ENCODE data around the gene TMEM161A.

Gene TMEM161A

GRCh38 chr19:19169236-19170052, 31.2 kb upstream of the TMEM161A start:
- Histone ChIP-seq H3K4me1 (ENCODE audit: control insufficient read depth, insufficient read depth, low read length) (no peaks in the 10 kb centered on the region), H3K9ac (ENCODE audit: low read length) (no peak overlapping the region), H3K27ac (ENCODE audit: low read depth, low read length) (no peak overlapping the region), H3K36me3 (ENCODE audit: control insufficient read depth, insufficient read depth, low read length) (no peaks in the 10 kb centered on the region), H3K4me3 (ENCODE audit: low read length) (peak overlapping the region; percentile 53), H3K27me3 (ENCODE audit: control insufficient read depth, insufficient read depth, low read length) (no peaks in the 10 kb centered on the region)

- H3K36me3 ChIP-seq (ENCODE audit: control insufficient read depth, insufficient read depth, low read length): no peaks in the 10 kb centered on the region
- no peak overlapping the region for H3K27ac ChIP-seq (ENCODE audit: low read depth, low read length)
- H3K4me3 ChIP-seq (ENCODE audit: low read length): no peak overlapping the region
- no peak overlapping the region for H3K9ac ChIP-seq (ENCODE audit: low read length)
- no peaks in the 10 kb centered on the region for H3K4me1 ChIP-seq (ENCODE audit: control insufficient read depth, insufficient read depth, low read length)
- no peaks in the 10 kb centered on the region for H3K27me3 ChIP-seq (ENCODE audit: control insufficient read depth, insufficient read depth, low read length)
Observed at GRCh38 chr19:19167612-19168011, 29.3 kb upstream of the TMEM161A start.

- H3K27ac ChIP-seq (ENCODE audit: low read depth, low read length): no peak overlapping the region
- no peaks in the 10 kb centered on the region for H3K36me3 ChIP-seq (ENCODE audit: control insufficient read depth, insufficient read depth, low read length)
- H3K9ac ChIP-seq (ENCODE audit: low read length): no peak overlapping the region
- H3K4me1 ChIP-seq (ENCODE audit: control insufficient read depth, insufficient read depth, low read length): no peaks in the 10 kb centered on the region
- H3K4me3 ChIP-seq (ENCODE audit: low read length): no peak overlapping the region
- no peaks in the 10 kb centered on the region for H3K27me3 ChIP-seq (ENCODE audit: control insufficient read depth, insufficient read depth, low read length)
Observed at GRCh38 chr19:19165396-19165795, 27.1 kb upstream of the TMEM161A start.

GRCh38 chr19:19162495-19162894, 24.2 kb upstream of the TMEM161A start:
- H3K36me3 ChIP-seq (ENCODE audit: control insufficient read depth, insufficient read depth, low read length): no peaks in the 10 kb centered on the region
- H3K27me3 ChIP-seq (ENCODE audit: control insufficient read depth, insufficient read depth, low read length): no peaks in the 10 kb centered on the region
- no peak overlapping the region for H3K4me3 ChIP-seq (ENCODE audit: low read length)
- no peaks in the 10 kb centered on the region for H3K4me1 ChIP-seq (ENCODE audit: control insufficient read depth, insufficient read depth, low read length)
- H3K9ac ChIP-seq (ENCODE audit: low read length): no peak overlapping the region
- H3K27ac ChIP-seq (ENCODE audit: low read depth, low read length): no peak overlapping the region

- no peaks in the 10 kb centered on the region for H3K36me3 ChIP-seq (ENCODE audit: control insufficient read depth, insufficient read depth, low read length)
- no peak overlapping the region for H3K4me3 ChIP-seq (ENCODE audit: low read length)
- no peaks in the 10 kb centered on the region for H3K27me3 ChIP-seq (ENCODE audit: control insufficient read depth, insufficient read depth, low read length)
- no peaks in the 10 kb centered on the region for H3K4me1 ChIP-seq (ENCODE audit: control insufficient read depth, insufficient read depth, low read length)
- H3K27ac ChIP-seq (ENCODE audit: low read depth, low read length): no peak overlapping the region
- H3K9ac ChIP-seq (ENCODE audit: low read length): no peak overlapping the region
Observed at GRCh38 chr19:19160461-19161035, 22.3 kb upstream of the TMEM161A start.

- H3K27ac ChIP-seq (ENCODE audit: low read depth, low read length): no peak overlapping the region
- no peaks in the 10 kb centered on the region for H3K27me3 ChIP-seq (ENCODE audit: control insufficient read depth, insufficient read depth, low read length)
- no peak overlapping the region for H3K9ac ChIP-seq (ENCODE audit: low read length)
- H3K36me3 ChIP-seq (ENCODE audit: control insufficient read depth, insufficient read depth, low read length): no peaks in the 10 kb centered on the region
- H3K4me1 ChIP-seq (ENCODE audit: control insufficient read depth, insufficient read depth, low read length): no peaks in the 10 kb centered on the region
- H3K4me3 ChIP-seq (ENCODE audit: low read length): no peak overlapping the region
Observed at GRCh38 chr19:19159534-19159933, 21.3 kb upstream of the TMEM161A start.

- no peaks in the 10 kb centered on the region for H3K36me3 ChIP-seq (ENCODE audit: control insufficient read depth, insufficient read depth, low read length)
- H3K27ac ChIP-seq (ENCODE audit: low read depth, low read length): no peak overlapping the region
- no peaks in the 10 kb centered on the region for H3K4me1 ChIP-seq (ENCODE audit: control insufficient read depth, insufficient read depth, low read length)
- no peak overlapping the region for H3K4me3 ChIP-seq (ENCODE audit: low read length)
- no peak overlapping the region for H3K9ac ChIP-seq (ENCODE audit: low read length)
- no peaks in the 10 kb centered on the region for H3K27me3 ChIP-seq (ENCODE audit: control insufficient read depth, insufficient read depth, low read length)
Observed at GRCh38 chr19:19157808-19158207, 19.5 kb upstream of the TMEM161A start.

GRCh38 chr19:19155495-19156219, 17.4 kb upstream of the TMEM161A start:
- Histone ChIP-seq H3K27ac (ENCODE audit: low read depth, low read length) (no peak overlapping the region), H3K4me1 (ENCODE audit: control insufficient read depth, insufficient read depth, low read length) (no peaks in the 10 kb centered on the region), H3K36me3 (ENCODE audit: control insufficient read depth, insufficient read depth, low read length) (no peaks in the 10 kb centered on the region), H3K4me3 (ENCODE audit: low read length) (no peak overlapping the region), H3K27me3 (ENCODE audit: control insufficient read depth, insufficient read depth, low read length) (no peaks in the 10 kb centered on the region), H3K9ac (ENCODE audit: low read length) (no peak overlapping the region)

GRCh38 chr19:19154768-19155494, 16.7 kb upstream of the TMEM161A start:
- H3K4me1 ChIP-seq (ENCODE audit: control insufficient read depth, insufficient read depth, low read length): no peaks in the 10 kb centered on the region
- H3K27ac ChIP-seq (ENCODE audit: low read depth, low read length): no peak overlapping the region
- H3K4me3 ChIP-seq (ENCODE audit: low read length): no peak overlapping the region
- H3K27me3 ChIP-seq (ENCODE audit: control insufficient read depth, insufficient read depth, low read length): no peaks in the 10 kb centered on the region
- no peak overlapping the region for H3K9ac ChIP-seq (ENCODE audit: low read length)
- H3K36me3 ChIP-seq (ENCODE audit: control insufficient read depth, insufficient read depth, low read length): no peaks in the 10 kb centered on the region

- Histone ChIP-seq H3K9ac (ENCODE audit: low read length) (no peak overlapping the region), H3K27ac (ENCODE audit: low read depth, low read length) (no peak overlapping the region), H3K4me3 (ENCODE audit: low read length) (no peak overlapping the region), H3K27me3 (ENCODE audit: control insufficient read depth, insufficient read depth, low read length) (no peaks in the 10 kb centered on the region), H3K4me1 (ENCODE audit: control insufficient read depth, insufficient read depth, low read length) (no peaks in the 10 kb centered on the region), H3K36me3 (ENCODE audit: control insufficient read depth, insufficient read depth, low read length) (peaks cover 2% of the 10 kb centered on the region)
Observed at GRCh38 chr19:19152668-19153384, 14.5 kb upstream of the TMEM161A start.

- Histone ChIP-seq H3K4me3 (ENCODE audit: low read length) (no peak overlapping the region), H3K9ac (ENCODE audit: low read length) (no peak overlapping the region), H3K27ac (ENCODE audit: low read depth, low read length) (no peak overlapping the region), H3K36me3 (ENCODE audit: control insufficient read depth, insufficient read depth, low read length) (peaks cover 2% of the 10 kb centered on the region), H3K4me1 (ENCODE audit: control insufficient read depth, insufficient read depth, low read length) (no peaks in the 10 kb centered on the region), H3K27me3 (ENCODE audit: control insufficient read depth, insufficient read depth, low read length) (no peaks in the 10 kb centered on the region)
Observed at GRCh38 chr19:19151418-19151817, 13.1 kb upstream of the TMEM161A start.

GRCh38 chr19:19149435-19149834, 11.2 kb upstream of the TMEM161A start:
- H3K9ac ChIP-seq (ENCODE audit: low read length): no peak overlapping the region
- H3K4me1 ChIP-seq (ENCODE audit: control insufficient read depth, insufficient read depth, low read length): no peaks in the 10 kb centered on the region
- H3K27me3 ChIP-seq (ENCODE audit: control insufficient read depth, insufficient read depth, low read length): no peaks in the 10 kb centered on the region
- no peak overlapping the region for H3K27ac ChIP-seq (ENCODE audit: low read depth, low read length)
- peaks cover 2% of the 10 kb centered on the region for H3K36me3 ChIP-seq (ENCODE audit: control insufficient read depth, insufficient read depth, low read length)
- H3K4me3 ChIP-seq (ENCODE audit: low read length): no peak overlapping the region

Measured in rectal smooth muscle tissue (tissue), 1 donor.